Body of pancreas (tissue), 4 donors: ENCODE data around the gene HOXA10. TPM values are rescaled to one million over a fixed set of nuclear protein-coding genes. Genes with fewer than 3 reads are reported as not detected.

ENCODE experiments used
- ATAC-seq: fragments of 150-250 bp; one replicate; pipeline ENCODE4 v1.9.1; 2016
- DNase-seq, 4 donors: peaks; one replicate each; pipeline ENCODE4 v3.0.0-alpha.2; 2019
- H3K27ac ChIP-seq, 4 donors: fragments of 200-600 bp; sonication (generic); 1 replicate in 3 of 4; 2 replicates in 1 of 4; pipeline versions ENCODE4 v1.5.1 to v1.6.1; 2016 to 2019; ENCODE audit warnings: mild to moderate bottlenecking in 1 of 4, mixed read lengths in 1 of 4, moderate library complexity in 1 of 4
- H3K27me3 ChIP-seq, 2 donors: fragments of 200-600 bp; sonication (generic); one replicate each; pipeline ENCODE4 v1.6.0; 2016; ENCODE audit warnings: mild to moderate bottlenecking in 1 of 2
- H3K36me3 ChIP-seq, 2 donors: fragments of 200-600 bp; sonication (generic); replicated peaks in 1 of 2; 2 replicates each; pipeline ENCODE4 v1.5.1; 2016; ENCODE audit warnings: low read depth in 2 of 2; ENCODE audit not compliant: insufficient read depth in 1 of 2
- H3K4me1 ChIP-seq: fragments of 200-600 bp; sonication (generic); one replicate; pipeline ENCODE4 v1.6.0; 2016
- H3K4me3 ChIP-seq, 2 donors: fragments of 200-600 bp; sonication (generic); 1 replicate in 1 of 2; 2 replicates in 1 of 2; pipeline ENCODE4 v1.5.1; 2016 to 2019
- H3K9me3 ChIP-seq, 3 donors: fragments of 200-600 bp; sonication (generic); 1 replicate in 2 of 3; 2 replicates in 1 of 3; pipeline ENCODE4 v1.5.1; 2016
- POLR2A ChIP-seq, 3 donors: fragments of 450-650 bp; IDR thresholded peaks; one replicate each; pipeline ENCODE4 v1.6.1; 2016; ENCODE audit warnings: antibody characterized with exemption in 3 of 3, mild to moderate bottlenecking in 2 of 3
- WGBS, 2 donors: methylation state at CpG; one replicate each; pipeline ENCODE4 v1.1.5; 2017; 5-methylcytosine and 5-hydroxymethylcytosine counted together
- intact Hi-C: fragments of 100-400 bp; cut with DNase I; formaldehyde crosslinking; loops from one replicate; pipeline ENCODE4 v1.15.1; 2023
- total RNA-seq, 2 donors: library from RNA; depleted of rRNA; stranded (reverse); fragments of >200 nt; gene quantifications; one replicate each; pipeline ENCODE4 v1.1.0, GENCODE V29; 2016
- TF ChIP-seq, protein P1 (sequence below), 7 experiments: fragments of 450-650 bp in 4 of 7; fragments of 200-600 bp in 3 of 7; sonication (generic) in 3 of 7; IDR thresholded peaks; one replicate each; pipeline ENCODE4 v1.5.1; 2016 to 2019; ENCODE audit warnings: antibody characterized with exemption in 7 of 7

Gene HOXA10
- under 1 TPM in 1 of 2 donors, not detected in 1; 0.52 TPM for total RNA-seq

DNA sequence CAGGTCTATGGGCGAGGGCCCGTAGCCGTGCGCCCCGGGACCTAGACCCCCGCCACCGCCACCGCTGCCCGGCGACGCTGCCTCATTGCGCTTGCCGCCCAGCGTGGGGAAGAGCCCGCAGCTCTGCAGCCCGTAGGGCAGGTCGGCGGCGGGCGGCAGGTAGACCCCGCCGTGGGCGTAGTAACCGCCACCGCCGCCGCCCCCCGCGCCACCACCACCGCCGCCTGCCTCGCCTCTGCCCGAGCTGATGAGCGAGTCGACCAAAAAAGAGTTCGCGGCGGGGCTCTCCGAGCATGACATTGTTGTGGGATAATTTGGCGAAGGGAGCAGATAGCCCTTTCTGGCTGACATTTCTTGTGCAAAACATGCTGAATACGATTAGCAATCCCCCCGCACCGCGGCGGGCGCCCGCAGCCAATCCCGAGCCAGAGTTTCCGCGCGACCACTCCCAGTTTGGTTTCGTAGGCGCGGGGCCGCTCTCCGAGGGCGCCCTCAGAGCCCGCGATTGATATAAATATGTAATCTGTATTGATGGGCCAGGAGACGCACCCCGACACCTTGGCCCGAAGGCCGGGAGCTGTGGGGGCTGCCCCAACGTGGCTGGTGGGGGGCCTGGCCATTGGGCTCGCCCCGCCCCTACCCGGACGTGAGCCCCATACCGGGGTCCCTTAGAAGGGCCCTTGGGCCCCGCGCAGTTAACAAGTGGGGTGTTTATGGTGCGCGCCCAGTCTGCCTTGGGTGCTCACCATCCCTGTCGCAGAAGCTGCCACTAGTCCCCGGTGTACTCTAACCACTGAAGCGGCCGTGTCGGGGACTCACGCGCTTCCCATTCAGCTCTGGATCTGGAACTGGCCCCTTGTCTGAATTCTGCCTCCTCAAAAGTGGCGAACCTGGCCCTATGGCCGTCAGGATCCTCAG lies at the start of gene HOXA10:
Gene HOXA10, minus strand, starts transcription at position 365 of the 918 bp plus-strand sequence. Its CDS starts 14 bp downstream, at position 351.
- Histone ChIP-seq H3K27ac (no peak within 1 kb of the TSS), H3K27me3 (peaks cover 5 to 88% of the 10 kb centered on the region in 2 donors), H3K4me1 (peaks cover 30% of the 10 kb centered on the region), H3K36me3 (no peaks in the 10 kb centered on the region), H3K9me3 (no peaks in the 10 kb centered on the region), H3K4me3 (peak within 1 kb of the TSS in 1 of 2 donors; percentile 1)
- ATAC-seq (no peak), DNase-seq (peak in 2 of 4 donors; percentile 6 to 10)
- 7 to 19% methylated on average over 13 to 82 of the region's 82 CpGs for WGBS, 2 donors
- intact Hi-C loops, result no loop called here
- no peak for TF ChIP-seq POLR2A (IDR thresholded peaks at IDR 0.05)
- TF ChIP-seq, protein P1, sequence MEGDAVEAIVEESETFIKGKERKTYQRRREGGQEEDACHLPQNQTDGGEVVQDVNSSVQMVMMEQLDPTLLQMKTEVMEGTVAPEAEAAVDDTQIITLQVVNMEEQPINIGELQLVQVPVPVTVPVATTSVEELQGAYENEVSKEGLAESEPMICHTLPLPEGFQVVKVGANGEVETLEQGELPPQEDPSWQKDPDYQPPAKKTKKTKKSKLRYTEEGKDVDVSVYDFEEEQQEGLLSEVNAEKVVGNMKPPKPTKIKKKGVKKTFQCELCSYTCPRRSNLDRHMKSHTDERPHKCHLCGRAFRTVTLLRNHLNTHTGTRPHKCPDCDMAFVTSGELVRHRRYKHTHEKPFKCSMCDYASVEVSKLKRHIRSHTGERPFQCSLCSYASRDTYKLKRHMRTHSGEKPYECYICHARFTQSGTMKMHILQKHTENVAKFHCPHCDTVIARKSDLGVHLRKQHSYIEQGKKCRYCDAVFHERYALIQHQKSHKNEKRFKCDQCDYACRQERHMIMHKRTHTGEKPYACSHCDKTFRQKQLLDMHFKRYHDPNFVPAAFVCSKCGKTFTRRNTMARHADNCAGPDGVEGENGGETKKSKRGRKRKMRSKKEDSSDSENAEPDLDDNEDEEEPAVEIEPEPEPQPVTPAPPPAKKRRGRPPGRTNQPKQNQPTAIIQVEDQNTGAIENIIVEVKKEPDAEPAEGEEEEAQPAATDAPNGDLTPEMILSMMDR (IDR thresholded peaks at IDR 0.05), result no peak

DNA sequence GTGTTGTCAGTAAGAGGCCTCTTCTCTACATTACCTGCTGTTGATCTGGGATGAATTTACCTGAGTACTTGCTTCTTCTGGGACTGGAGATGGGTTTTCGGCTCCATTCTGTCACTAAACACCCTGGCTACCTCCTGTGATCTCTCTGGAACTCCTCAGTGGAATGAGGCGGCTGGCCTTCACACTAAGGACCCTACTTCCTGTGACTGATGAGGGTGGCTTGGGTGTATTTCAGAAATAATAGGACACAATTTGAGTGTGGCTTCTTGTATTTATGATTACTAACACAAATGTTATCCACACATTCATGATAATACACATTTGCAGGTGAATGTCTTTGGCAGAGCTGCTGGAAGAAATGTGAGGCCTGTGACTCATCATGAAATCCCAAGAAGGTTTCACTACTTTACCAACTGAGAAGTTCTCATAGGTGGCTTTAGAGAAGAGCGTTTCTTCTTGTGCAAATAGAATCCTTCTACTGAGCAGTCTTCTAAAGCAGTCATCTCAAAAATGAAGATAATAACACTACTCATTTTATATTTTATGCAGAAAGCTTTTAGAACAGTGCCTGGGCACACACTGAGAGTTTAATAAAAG lies 47.2 kb upstream of the HOXA10 start:
- Histone ChIP-seq H3K4me1 (peaks cover 7% of the 10 kb centered on the region), H3K27me3 (peaks cover 0 to 19% of the 10 kb centered on the region in 2 donors), H3K4me3 (no peak overlapping the region), H3K9me3 (no peaks in the 10 kb centered on the region), H3K27ac (no peak overlapping the region), H3K36me3 (no peaks in the 10 kb centered on the region)
- intact Hi-C loops, result no loop called here
- TF ChIP-seq, protein P1 (IDR thresholded peaks at IDR 0.05), result no peak
- no peak for TF ChIP-seq POLR2A (IDR thresholded peaks at IDR 0.05)
- DNase-seq, result no peak
- 81 to 88% methylated on average over 3 of the region's 3 CpGs for WGBS, 2 donors
- no peak for ATAC-seq

DNA sequence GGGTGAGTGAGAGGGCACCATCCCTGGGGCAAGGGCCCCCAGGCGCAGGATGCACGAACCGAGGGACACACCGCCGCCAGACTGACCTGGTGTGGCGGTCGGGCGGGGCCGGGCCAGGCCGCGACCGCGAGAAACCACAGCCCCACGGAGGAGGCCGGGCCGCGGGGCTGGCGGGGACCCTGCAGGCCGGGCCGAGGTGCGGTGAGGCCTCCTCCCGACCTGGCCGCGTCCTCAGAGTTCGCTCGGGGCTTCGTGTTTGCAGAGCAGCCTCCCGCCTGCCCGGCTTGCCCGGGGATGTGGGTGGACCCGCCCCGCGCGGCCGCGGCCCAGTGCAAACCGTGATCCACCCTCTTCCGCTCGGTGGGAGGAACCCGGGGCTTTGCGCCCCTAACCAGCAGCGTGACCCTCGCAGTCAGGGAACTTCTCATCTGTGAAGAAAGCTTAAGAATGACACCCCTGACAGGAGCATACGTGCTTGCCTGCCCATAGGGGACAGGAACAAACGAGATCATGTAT lies 46.4 kb upstream of the HOXA10 start:
- H3K27ac ChIP-seq, result no peak overlapping the region
- peaks cover 0 to 11% of the 10 kb centered on the region in 2 donors for H3K27me3 ChIP-seq
- no peak for ATAC-seq
- intact Hi-C loops, result no loop called here
- H3K36me3 ChIP-seq, result no peaks in the 10 kb centered on the region
- no peak for TF ChIP-seq POLR2A (IDR thresholded peaks at IDR 0.05)
- TF ChIP-seq, protein P1 (IDR thresholded peaks at IDR 0.05), result no peak
- H3K4me3 ChIP-seq, result no peak overlapping the region
- H3K4me1 ChIP-seq, result peaks cover 6% of the 10 kb centered on the region
- no peaks in the 10 kb centered on the region for H3K9me3 ChIP-seq
- WGBS, 2 donors, result 20 to 42% methylated on average over 6 to 31 of the region's 45 CpGs
- DNase-seq, result no peak

GRCh38 chr7:27219821-27220220 lies 45.7 kb upstream of the HOXA10 start:
- Histone ChIP-seq H3K9me3 (no peaks in the 10 kb centered on the region), H3K4me3 (no peak overlapping the region), H3K4me1 (no peaks in the 10 kb centered on the region), H3K27ac (no peak overlapping the region), H3K27me3 (peaks cover 0 to 4% of the 10 kb centered on the region in 2 donors), H3K36me3 (no peaks in the 10 kb centered on the region)
- 58 to 61% methylated on average over 4 of the region's 4 CpGs for WGBS, 2 donors
- TF ChIP-seq, protein P1 (IDR thresholded peaks at IDR 0.05), result no peak
- no peak for TF ChIP-seq POLR2A (IDR thresholded peaks at IDR 0.05)
- no peak for ATAC-seq
- DNase-seq, result no peak
- intact Hi-C loops, result no loop called here
